GM04503 (cell line): Measurements from ENCODE around the gene RPL31.

Source experiments
- DNase-seq: peaks from one replicate; pipeline ENCODE4 v3.0.0-alpha.2; 2012; ENCODE audit warnings: low read depth

The RPL31 gene

DNA sequence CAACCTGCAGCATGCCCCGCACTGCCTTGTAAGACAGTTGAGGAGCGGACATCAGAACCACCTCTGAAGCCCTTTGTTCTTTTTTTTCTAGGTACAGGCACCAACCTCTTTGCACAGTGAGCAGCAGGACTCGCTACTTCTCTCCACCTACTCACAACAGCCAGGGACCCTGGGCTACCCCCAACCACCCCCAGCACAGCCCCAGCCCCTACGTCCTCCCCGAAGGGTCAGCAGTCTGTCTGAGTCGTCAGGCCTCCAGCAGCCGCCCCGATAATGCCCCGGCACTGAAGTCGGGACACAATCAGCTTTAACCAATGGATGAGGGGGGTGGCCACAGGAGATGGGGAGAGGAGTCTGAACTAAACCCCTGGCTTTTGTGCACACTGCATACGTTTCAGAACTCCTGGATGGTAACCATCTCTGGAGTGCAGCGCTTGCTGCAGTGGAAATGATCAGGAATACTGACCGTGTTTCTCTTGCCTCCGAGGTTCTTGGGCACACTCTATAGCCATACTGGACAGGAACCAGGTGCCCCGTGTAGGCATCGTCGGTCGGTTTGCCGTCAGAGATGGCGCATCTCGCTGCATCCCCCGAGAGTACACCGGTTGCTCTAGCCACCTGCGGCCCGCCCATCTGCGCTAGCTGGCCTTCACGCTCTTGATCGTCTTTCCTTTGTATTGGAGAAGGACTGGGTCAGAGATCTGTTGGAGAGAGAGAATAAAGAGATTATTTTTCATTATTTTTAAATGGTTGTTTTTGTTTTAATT, 6.6 kb upstream of the RPL31 start:
- DNase-seq, result no peak

DNA sequence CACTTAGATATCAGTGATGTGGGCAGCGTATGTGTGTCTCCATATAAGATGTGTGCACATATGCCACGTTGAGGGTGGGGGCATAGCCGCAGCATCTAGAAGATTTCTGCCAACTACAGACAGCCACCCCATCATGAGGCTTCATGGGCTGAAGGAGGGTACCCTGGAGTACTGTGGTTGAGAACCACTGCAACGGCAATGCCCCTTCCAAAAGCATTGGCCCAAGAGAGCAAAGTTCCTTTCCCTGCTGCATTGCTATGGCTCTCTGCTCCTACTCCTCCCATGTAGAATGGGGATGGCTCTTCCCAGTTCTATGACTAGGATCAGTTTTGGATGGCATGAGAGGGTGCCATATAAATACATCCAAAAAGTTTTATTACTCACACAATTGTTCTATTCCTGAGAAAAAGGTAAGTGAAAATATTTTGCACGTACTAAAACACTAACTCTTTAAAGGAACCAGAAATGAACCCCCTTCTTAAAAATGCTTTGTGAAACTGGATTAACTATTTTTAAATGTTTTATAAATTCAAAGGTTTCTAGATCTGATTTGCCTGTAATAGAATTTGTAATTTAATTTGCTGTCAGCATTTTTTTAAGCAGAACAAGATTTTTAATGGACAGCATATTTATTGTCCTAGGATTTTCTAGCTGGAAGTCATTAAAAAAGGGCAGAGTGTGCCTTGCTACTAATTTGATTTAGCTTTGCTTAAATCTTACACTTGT, 4.4 kb upstream of the RPL31 start:
- DNase-seq, result no peak

GRCh38 chr2:100998235-100998573, 3.9 kb upstream of the RPL31 start:
- DNase-seq, result no peak

DNA sequence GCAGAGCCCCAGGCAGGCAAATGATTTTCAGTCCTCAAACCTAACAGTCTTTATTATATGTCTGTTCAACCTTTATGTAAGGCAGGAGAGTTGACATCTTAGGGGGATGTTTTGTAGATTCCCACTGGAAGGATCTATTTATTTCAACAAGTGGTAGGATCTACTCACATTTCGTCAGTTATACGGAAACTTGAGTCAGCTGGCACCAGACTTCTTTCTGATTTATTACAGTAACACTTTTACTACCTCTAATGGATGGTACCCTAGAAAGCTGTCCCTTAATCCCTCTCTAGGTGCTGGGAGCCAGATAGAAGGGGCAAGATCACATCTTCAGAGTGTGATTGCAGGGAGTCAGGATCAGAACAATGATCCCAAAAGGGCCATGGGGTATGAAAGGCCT, 2.1 kb upstream of the RPL31 start:
- no peak for DNase-seq

DNA sequence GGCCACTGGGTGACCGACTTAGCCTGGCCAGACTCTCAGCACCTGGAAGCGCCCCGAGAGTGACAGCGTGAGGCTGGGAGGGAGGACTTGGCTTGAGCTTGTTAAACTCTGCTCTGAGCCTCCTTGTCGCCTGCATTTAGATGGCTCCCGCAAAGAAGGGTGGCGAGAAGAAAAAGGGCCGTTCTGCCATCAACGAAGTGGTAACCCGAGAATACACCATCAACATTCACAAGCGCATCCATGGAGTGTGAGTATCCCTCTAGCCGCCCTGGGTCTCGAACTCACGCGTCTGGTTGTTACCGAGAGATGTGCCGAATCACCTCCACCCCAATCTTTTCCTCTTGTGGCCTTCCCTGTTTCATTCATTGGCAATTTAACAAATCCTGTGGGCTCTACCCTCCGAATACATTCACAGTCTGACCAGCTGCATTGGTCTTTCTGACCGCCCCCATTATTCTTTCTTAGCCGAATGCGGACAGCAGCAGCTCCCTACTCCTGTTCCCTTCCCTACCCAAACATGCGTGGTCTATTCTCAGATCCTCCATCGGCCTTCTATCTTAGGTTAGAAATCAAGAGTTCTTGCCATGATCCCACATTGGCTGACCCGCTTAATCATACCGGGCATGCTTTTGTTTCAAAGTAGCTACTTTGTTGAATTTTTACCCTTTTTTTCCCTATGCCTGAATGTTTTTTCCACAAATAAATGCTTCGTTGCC, 631 bp downstream of the RPL31 start:
- no peak for DNase-seq

- no peak for DNase-seq
Observed at GRCh38 chr2:101003278-101003775, 1.2 kb downstream of the RPL31 start.

GRCh38 chr2:101004620-101005325, 2.7 kb downstream of the RPL31 start:
- DNase-seq, result no peak

- no peak for DNase-seq
Observed at GRCh38 chr2:101006065-101006715, 4.1 kb downstream of the RPL31 start.

DNA sequence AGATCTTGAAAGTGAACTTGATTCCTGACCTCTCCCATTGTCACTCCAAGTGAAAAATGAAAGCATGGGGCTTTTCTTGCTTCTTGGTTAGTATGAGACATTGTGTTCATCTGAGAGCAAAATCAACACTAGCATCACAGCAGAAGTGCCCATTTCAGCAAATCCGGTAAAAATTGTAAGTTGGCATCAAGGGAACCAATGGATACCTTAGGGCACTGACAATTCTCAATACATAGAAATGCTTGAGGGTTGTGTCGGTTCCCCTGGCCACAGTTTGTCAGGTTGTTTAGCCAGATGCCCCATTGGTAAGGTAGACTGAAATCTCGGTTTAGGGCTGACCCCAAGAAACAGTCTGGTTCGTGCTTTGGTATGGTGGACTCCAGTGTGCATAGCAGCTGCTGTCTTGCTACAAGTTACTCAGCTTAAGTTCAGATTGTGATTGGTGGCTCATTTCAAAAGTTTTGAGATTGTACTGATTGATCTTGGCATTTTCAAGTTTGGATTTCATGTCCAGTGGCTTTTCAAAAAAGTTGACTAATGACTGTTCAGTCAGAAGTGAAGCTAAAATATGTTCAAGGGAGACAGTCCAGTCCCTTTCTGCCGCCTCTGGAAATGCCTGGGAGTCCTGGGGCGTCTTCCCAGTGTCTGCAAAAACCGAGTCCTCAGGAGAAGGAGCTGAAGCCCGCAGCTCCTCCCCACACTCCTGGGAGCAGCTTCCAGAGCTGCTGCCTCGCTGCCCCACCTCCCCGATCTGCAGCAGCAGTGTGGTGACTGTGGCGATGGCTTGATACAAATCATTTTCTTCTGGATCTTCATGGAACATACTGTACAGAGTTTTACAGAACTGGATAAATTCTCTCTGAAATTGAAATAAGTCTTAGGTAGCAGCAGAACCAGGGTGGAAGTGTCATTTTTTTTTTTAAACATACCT, 5.6 kb downstream of the RPL31 start:
- no peak for DNase-seq

- DNase-seq, result no peak
Observed at GRCh38 chr2:101011152-101011551, 9.1 kb downstream of the RPL31 start.

GRCh38 chr2:101012054-101012705, 10.1 kb downstream of the RPL31 start:
- DNase-seq, result no peak

DNA sequence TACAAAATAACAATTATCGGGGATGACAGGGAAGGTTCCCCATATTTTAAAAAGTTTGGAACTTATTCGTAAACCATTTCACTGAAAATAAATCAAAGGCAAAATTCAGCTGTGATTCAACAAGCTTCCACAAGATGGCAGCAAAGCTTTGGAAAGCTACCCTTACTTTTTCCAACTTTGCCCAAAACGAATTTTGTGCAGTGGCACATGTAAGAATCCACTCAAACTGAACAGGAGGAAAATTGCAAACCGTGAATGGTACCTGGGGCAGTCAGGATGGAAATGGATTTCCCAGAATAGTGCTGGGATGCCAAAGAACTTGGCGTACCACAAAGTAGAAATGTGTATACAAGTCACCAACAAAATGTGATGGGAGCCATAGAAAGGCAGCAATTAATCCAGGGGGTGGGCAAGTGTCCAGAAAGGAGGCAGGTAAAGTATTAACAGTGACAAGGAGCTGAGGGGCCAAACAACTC, 10.7 kb downstream of the RPL31 start:
- no peak for DNase-seq

GRCh38 chr2:101014264-101014857, 12.3 kb downstream of the RPL31 start:
- DNase-seq, result no peak

DNA sequence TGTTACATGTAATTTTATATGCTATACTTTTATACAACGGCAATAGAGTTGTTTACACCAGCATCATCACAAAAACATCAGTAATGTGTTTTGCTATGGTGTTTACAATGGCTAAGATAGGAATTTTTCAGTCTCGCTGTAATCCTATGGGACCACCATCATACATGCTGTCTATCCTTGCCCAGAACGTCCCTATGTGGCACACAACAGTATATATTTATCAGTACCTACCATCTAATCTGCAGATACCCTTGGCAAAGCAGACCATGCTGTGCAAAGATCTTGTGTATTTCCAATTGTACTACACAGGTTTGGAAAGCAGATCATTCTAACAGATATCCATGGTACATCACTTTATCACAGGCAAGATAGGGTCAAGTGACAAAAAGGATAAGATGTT, 15.3 kb downstream of the RPL31 start:
- no peak for DNase-seq

- DNase-seq, result no peak
Observed at GRCh38 chr2:101018934-101019333, 16.8 kb downstream of the RPL31 start.

DNA sequence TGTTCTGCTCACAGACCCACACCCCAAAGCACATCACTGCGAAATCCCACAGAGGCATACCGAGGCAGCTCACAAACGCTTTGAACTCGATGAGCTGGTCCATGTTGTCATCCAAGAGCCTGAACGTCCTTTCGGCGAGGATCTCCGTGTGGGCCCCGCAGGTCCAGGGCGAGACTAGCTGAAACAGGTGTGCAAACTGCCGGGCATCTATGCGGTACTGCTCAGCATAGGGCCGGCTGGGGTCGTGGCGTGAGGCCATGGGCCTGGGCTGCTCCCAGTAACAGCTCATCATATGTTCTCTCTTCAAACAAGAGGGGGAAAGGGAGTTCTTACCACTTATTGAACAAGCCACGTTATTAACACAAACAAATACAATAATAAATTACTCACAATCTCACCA, 20.1 kb downstream of the RPL31 start:
- no peak for DNase-seq

DNA sequence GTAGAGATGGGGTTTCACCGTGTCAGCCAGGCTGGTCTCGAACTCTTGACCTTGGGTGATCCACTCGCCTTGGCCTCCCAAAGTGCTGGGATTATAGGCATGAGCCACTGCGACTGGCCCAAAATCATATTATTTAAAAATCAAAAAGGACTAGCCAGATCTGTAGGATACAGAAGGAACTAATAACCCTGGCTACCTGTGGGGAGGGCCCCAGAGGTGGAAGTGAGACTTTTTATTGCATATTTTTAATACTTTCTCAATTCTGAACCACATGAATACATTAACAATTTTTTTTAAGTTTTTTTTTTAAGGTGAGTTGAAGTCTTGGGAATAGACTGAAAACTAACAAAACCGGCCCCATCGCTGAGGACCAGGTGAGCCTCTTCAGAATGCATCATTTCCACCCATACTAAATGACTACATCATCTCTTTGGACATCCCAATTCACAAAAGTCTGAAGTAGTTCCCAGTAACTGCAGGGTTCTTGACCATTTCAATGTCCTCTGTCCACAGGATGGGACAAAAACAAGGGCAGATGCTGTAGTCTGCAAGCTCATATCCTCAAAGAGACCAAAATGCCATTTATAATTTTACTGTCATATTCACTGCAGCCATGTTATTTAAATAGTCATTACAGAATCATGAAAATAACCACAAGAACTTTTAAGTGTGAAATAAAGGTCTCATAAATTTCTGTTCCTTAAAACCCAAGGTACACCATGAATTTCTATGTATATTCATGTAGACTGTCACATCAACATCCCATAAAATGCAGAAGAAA, 21.4 kb downstream of the RPL31 start:
- DNase-seq, result no peak

DNA sequence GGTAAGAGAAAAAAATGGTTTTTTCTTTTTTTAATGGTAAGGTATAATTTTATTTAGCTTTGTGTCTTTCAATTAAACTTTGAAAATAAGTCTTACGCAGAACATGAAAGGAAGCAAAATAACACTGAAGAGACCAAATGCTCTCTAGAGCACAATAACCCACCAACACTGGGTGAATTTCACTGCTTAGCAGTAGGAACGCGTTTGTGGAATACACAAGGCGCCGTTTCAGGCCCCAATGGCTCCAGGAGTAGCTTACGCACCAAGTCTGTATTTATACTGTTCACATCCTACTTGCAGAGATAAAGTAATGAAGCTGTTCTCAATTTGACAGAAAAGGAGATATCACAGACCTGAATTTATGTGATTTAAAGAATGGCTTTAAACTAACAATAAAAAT, 23.5 kb downstream of the RPL31 start:
- DNase-seq, result no peak

DNA sequence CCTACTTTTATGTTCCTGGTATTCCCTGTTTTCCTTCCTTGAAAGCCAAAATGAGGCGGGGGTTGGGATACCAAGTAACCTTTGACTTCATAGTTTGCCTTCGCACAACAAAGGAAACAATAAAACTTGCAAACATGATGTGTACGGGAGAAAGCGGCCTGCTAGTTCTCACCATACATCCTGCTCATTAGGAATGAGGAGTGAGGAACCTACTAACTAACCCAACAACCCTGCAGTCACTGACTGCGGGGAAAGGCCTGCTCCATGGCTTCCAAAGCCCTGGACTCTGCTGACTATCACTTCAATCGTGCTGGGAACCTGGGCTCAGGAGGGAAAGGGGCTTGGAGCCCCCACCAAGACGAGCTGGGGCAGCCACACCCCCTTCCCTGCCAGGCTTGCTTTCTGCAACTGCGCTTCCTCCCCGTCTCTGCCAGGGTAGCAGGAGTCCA, 24.2 kb downstream of the RPL31 start:
- DNase-seq, result no peak
